Fibroblast of mammary gland (primary cell): ENCODE results near the gene KRT20.
A peak's percentile ranks its signal among the peaks of the same experiment; 100 is the strongest.

Experiments
- DNase-seq: peaks from one replicate; pipeline ENCODE4 v3.0.0-alpha.2; 2010; ENCODE audit warnings: low read depth
- H3K4me3 ChIP-seq: 2 replicates; pipeline ENCODE4 v1.5.1; 2011; ENCODE audit warnings: low read depth, mild to moderate bottlenecking, low read length, moderate library complexity; ENCODE audit not compliant: control insufficient read depth
- CTCF ChIP-seq: conservative IDR thresholded peaks from 2 replicates; pipeline ENCODE4 v1.5.1; 2011; ENCODE audit warnings: low read depth, low read length, inconsistent platforms; ENCODE audit not compliant: control insufficient read depth, insufficient read depth

The KRT20 gene

DNA sequence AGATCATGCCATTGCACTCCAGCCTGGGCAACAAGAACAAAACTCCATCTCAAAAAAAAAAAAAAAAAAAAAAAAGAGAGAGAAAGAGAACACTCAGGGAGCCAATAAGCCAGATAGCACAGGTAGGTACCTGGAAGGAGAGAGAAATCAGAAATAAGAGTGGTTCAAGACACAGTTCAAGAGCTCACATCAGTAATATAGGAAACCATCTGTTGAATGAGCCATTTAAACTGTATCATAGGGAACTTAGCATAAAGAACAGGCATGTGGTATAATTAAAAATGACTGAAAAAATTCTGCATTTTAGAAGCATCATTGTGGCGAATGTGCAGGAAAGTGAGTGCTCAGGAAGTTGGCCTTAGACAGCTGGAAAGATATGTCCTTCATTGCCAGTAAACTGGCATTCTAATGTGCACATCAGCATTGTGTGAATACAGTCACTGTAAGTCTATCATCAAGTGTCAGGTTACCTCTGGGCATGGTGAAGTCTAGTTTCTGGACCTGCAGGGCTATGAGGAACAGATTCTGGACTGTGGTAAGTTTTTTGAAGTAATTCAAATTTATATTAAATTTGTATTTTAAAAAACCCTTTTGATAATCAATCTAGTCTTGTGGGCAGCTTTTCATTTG is 38.4 kb downstream of the KRT20 start:
- peak; percentile 23 for DNase-seq
- no peak overlapping the region for H3K4me3 ChIP-seq
- TF ChIP-seq CTCF = no peak

GRCh38 chr17:40844671-40845107 is 40.4 kb downstream of the KRT20 start:
- H3K4me3 ChIP-seq = no peak overlapping the region
- no peak for DNase-seq
- no peak for TF ChIP-seq CTCF

DNA sequence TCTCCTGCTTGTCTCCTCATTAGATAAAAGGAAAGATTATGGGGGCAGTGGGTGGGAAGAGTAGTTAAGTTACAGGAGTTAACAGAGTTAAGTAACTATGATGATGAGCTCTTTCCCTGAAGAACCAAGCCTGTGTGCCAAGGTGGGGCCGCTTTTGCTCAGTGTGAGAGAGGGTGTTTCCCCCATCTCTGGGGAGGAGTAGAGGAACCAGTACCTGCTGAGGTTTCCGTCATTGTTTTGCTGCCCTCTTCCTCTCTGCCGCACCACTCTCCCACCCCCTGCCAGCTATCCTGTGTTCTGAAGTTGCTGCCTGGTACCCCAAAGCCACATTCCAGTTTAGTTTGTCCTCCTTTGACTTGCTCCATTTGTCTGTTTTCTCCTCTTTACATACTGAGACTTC is 41.8 kb downstream of the KRT20 start:
- no peak for DNase-seq
- TF ChIP-seq CTCF = no peak
- no peak overlapping the region for H3K4me3 ChIP-seq

GRCh38 chr17:40841246-40841645 is 43.8 kb downstream of the KRT20 start:
- H3K4me3 ChIP-seq = no peak overlapping the region
- peak; percentile 18 for DNase-seq
- TF ChIP-seq CTCF = no peak

GRCh38 chr17:40839194-40839593 is 45.8 kb downstream of the KRT20 start:
- H3K4me3 ChIP-seq = no peak overlapping the region
- no peak for DNase-seq
- TF ChIP-seq CTCF = no peak

- no peak overlapping the region for H3K4me3 ChIP-seq
- TF ChIP-seq CTCF = no peak
- DNase-seq = no peak
These were observed 49.0 kb downstream of the KRT20 start for GRCh38 chr17:40836020-40836419.

- no peak for DNase-seq
- TF ChIP-seq CTCF = no peak
- H3K4me3 ChIP-seq = no peak overlapping the region
These were observed 51.2 kb downstream of the KRT20 start for GRCh38 chr17:40833882-40834281.
